IMR-90 (cell line): ENCODE measurements around the gene COPS2.

Experiments used
- POLR2A ChIP-seq: IDR thresholded peaks from 2 replicates; pipeline ENCODE4 v1.6.1; 2012; ENCODE audit warnings: mild to moderate bottlenecking, low read depth, low read length
- RCOR1 ChIP-seq: IDR thresholded peaks from 2 replicates; pipeline ENCODE4 v1.6.1; 2012; ENCODE audit warnings: mild to moderate bottlenecking, low read length, improper control_type of control experiment; ENCODE audit not compliant: insufficient replicate concordance
- SMC3 ChIP-seq: fragments of 150-350 bp; IDR thresholded peaks from 2 replicates; pipeline ENCODE4 v1.6.1; 2016; ENCODE audit warnings: low read depth, mild to moderate bottlenecking, antibody characterized with exemption, low read length, moderate library complexity
- TF ChIP-seq, protein P1 (sequence below): conservative IDR thresholded peaks from 2 replicates; pipeline ENCODE4 v1.5.1; 2012; ENCODE audit warnings: mild to moderate bottlenecking, low read depth, low read length, improper control_type of control experiment

- TF ChIP-seq, protein P1, sequence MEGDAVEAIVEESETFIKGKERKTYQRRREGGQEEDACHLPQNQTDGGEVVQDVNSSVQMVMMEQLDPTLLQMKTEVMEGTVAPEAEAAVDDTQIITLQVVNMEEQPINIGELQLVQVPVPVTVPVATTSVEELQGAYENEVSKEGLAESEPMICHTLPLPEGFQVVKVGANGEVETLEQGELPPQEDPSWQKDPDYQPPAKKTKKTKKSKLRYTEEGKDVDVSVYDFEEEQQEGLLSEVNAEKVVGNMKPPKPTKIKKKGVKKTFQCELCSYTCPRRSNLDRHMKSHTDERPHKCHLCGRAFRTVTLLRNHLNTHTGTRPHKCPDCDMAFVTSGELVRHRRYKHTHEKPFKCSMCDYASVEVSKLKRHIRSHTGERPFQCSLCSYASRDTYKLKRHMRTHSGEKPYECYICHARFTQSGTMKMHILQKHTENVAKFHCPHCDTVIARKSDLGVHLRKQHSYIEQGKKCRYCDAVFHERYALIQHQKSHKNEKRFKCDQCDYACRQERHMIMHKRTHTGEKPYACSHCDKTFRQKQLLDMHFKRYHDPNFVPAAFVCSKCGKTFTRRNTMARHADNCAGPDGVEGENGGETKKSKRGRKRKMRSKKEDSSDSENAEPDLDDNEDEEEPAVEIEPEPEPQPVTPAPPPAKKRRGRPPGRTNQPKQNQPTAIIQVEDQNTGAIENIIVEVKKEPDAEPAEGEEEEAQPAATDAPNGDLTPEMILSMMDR = no peak
- TF ChIP-seq POLR2A (no peak), RCOR1 (no peak), SMC3 (no peak)
Observed at GRCh38 chr15:49121901-49122300, 33.5 kb downstream of the COPS2 start.
